ENCODE results near the gene NCKIPSD. TPM values are rescaled to one million over a fixed set of nuclear protein-coding genes. Genes with fewer than 3 reads are reported as not detected.

The NCKIPSD gene
- total RNA-seq, 1 donor from 2014 or later = 45.9 TPM

GRCh38 chr3:48662753-48663488 is 22.8 kb downstream of the NCKIPSD start, which contains the start of gene CELSR3:
Gene CELSR3 (minus strand): TSS chr3:48662886. CDS start chr3:48662634, 252 bp downstream.
- Histone ChIP-seq H3K9me3 (no peaks in the 10 kb centered on the region), H3K27ac (peak within 1 kb of the TSS; percentile 18), H3K4me1 (peaks cover 16% of the 10 kb centered on the region), H3K36me3 (no peaks in the 10 kb centered on the region), H3K4me3 (peak within 1 kb of the TSS; percentile 47 to 56), H3K27me3 (peaks cover 4% of the 10 kb centered on the region)
- DNase-seq (ENCODE audit: extremely low spot score in 2 of 2) = no peak
- TF ChIP-seq CTCF (IDR thresholded peaks at IDR 0.05) (no peak), POLR2AphosphoS5 (IDR thresholded peaks at IDR 0.05; ENCODE audit: insufficient read depth in 1 of 2, low read depth in 1 of 2) (no peak), POLR2A (IDR thresholded peaks at IDR 0.05) (no peak)
- intact Hi-C loops (cut with DNase I) = no loop called here

- intact Hi-C loops (cut with DNase I) = no loop called here
- no peak for DNase-seq (ENCODE audit: extremely low spot score in 2 of 2)
- Histone ChIP-seq H3K4me1 (peaks cover 16% of the 10 kb centered on the region), H3K9me3 (no peaks in the 10 kb centered on the region), H3K4me3 (peak overlapping the region; percentile 47 to 56), H3K36me3 (no peaks in the 10 kb centered on the region), H3K27me3 (peaks cover 4% of the 10 kb centered on the region), H3K27ac (no peak overlapping the region)
- TF ChIP-seq POLR2A (IDR thresholded peaks at IDR 0.05) (no peak), POLR2AphosphoS5 (IDR thresholded peaks at IDR 0.05; ENCODE audit: insufficient read depth in 1 of 2, low read depth in 1 of 2) (no peak), CTCF (IDR thresholded peaks at IDR 0.05) (no peak)
Measured at GRCh38 chr3:48662145-48662752, 23.5 kb downstream of the NCKIPSD start.

GRCh38 chr3:48661501-48662144 is 24.1 kb downstream of the NCKIPSD start:
- H3K27me3 ChIP-seq = peaks cover 4% of the 10 kb centered on the region
- intact Hi-C loops (cut with DNase I) = no loop called here
- H3K36me3 ChIP-seq = no peaks in the 10 kb centered on the region
- peak overlapping the region; percentile 2 to 26 for H3K4me3 ChIP-seq
- no peak for DNase-seq (ENCODE audit: extremely low spot score in 2 of 2)
- H3K27ac ChIP-seq = no peak overlapping the region
- peaks cover 21% of the 10 kb centered on the region for H3K4me1 ChIP-seq
- H3K9me3 ChIP-seq = no peaks in the 10 kb centered on the region
- TF ChIP-seq CTCF (IDR thresholded peaks at IDR 0.05) = no peak
- peak; percentile 49 to 54 for TF ChIP-seq POLR2AphosphoS5 (IDR thresholded peaks at IDR 0.05; ENCODE audit: insufficient read depth in 1 of 2, low read depth in 1 of 2)
- TF ChIP-seq POLR2A (IDR thresholded peaks at IDR 0.05) = no peak

- peaks cover 4% of the 10 kb centered on the region for H3K27me3 ChIP-seq
- DNase-seq (ENCODE audit: extremely low spot score in 2 of 2) = no peak
- H3K36me3 ChIP-seq = no peaks in the 10 kb centered on the region
- peak overlapping the region; percentile 2 to 26 for H3K4me3 ChIP-seq
- H3K9me3 ChIP-seq = no peaks in the 10 kb centered on the region
- H3K4me1 ChIP-seq = peaks cover 28% of the 10 kb centered on the region
- TF ChIP-seq CTCF (IDR thresholded peaks at IDR 0.05) = no peak
- TF ChIP-seq POLR2A (IDR thresholded peaks at IDR 0.05) = no peak
- no peak for TF ChIP-seq POLR2AphosphoS5 (IDR thresholded peaks at IDR 0.05; ENCODE audit: insufficient read depth in 1 of 2, low read depth in 1 of 2)
- H3K27ac ChIP-seq = no peak overlapping the region
- intact Hi-C loops (cut with DNase I) = no loop called here
Measured at GRCh38 chr3:48660800-48661400, 24.8 kb downstream of the NCKIPSD start.
